ENCODE measurements around the gene PPP2R2B. TPM values are rescaled to one million over a fixed set of nuclear protein-coding genes. Genes with fewer than 3 reads are reported as not detected.

PPP2R2B gene
- total RNA-seq, 1 experiment from 2014 or later = 0.04 TPM

DNA sequence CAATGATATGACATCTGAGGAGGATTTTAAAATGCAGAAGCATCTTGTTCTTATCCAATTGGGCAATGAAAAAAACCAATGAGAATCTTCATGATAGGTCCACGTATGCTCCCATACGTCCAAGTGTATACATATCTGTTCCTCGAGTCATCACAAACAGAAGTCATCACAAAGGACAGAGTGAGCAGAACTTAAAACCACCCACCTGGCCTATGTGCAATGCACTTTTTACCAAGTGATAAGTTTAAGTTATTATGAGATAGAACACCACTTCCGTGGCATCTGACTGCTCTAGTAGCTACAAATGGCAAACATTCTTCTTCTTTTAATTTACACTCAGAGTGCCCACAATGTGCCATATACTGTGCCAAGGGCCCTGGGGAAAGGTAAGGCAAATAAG is 82.4 kb downstream of the PPP2R2B start:
- H3K36me3 ChIP-seq = no peaks in the 10 kb centered on the region
- H3K9me3 ChIP-seq (replicated peaks) = no peaks in the 10 kb centered on the region
- H3K27ac ChIP-seq = no peak overlapping the region
- DNase-seq = no peak
- H3K27me3 ChIP-seq = no peaks in the 10 kb centered on the region; the same call in 1 of the 2 replicates
- H3K4me1 ChIP-seq = no peaks in the 10 kb centered on the region
- H3K4me3 ChIP-seq = no peak overlapping the region

DNA sequence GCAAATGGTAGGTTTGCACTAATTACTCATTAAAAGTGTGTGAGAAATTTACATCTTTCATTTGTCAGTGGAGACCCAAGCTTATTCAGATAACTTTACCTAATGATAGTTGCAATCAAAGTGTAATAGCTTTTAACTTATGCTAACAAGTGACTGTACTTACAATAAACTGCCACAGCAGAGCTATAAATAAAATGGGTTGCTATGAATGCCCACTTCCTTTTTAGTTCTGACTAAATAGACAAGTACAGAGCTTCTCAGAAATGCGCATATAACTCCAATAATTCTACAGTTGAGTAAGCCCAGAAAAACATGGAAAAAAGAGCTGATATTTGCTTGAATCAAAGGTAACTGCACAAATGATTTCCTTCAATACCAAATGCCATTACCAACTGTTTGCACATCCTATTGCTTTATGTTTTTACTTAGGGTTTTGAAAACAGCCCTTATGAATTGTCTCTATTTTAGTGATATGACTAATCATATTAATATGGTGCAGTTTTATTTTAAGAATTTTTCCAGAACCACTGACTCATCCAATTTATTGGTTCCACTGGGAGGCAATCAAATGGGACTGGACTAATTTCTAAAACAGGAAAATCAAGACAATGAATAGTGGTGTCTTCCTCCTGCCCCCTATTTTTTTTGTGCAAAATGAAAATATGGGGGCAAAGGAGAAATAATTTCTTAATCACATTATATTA is 84.1 kb downstream of the PPP2R2B start:
- H3K27me3 ChIP-seq = no peaks in the 10 kb centered on the region
- H3K9me3 ChIP-seq (replicated peaks) = no peaks in the 10 kb centered on the region
- H3K27ac ChIP-seq = no peak overlapping the region
- no peak for DNase-seq
- H3K4me3 ChIP-seq = no peak overlapping the region
- H3K4me1 ChIP-seq = no peaks in the 10 kb centered on the region
- H3K36me3 ChIP-seq = no peaks in the 10 kb centered on the region

DNA sequence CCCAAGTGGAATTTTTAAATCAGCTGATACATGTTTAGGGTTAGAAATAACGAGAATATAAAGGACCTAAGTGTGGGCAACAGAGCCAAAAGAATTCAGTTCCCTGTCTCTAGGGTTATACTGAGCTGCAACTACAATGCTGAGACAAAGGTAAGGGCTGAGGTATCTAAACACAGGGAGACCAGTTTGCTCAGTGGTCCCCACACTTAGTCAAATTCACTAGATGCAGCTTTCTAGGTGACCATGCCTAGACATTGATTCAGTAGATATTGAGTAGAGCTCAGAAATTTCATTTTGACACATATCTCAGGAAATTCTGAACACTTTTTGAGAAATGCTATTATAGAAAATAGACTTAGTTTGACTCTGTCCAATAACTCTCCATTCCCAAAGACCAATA is 84.8 kb downstream of the PPP2R2B start:
- Histone ChIP-seq H3K4me3 (no peak overlapping the region), H3K27me3 (no peaks in the 10 kb centered on the region), H3K36me3 (no peaks in the 10 kb centered on the region), H3K4me1 (no peaks in the 10 kb centered on the region), H3K27ac (no peak overlapping the region), H3K9me3 (replicated peaks) (no peaks in the 10 kb centered on the region)
- no peak for DNase-seq

DNA sequence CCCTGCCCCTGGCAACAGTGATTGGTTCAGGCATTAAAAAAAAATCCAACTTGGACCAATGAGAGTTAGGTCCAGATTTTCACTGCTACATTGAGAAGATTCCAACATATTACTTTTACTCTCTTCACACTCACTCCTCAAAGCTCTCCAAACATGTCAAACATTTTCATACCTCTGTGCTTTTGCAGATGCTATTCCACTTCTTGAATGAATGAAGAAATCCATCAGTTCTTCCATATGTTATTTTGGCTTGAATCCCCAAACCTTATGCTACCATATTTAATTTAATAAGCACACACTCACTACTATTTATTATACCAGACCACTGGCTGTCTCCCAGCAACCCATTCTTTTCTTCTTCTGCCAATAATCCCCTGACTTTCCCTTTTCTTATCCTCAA is 87.1 kb downstream of the PPP2R2B start:
- DNase-seq = no peak
- H3K36me3 ChIP-seq = no peaks in the 10 kb centered on the region
- no peak overlapping the region for H3K4me3 ChIP-seq
- H3K9me3 ChIP-seq (replicated peaks) = no peaks in the 10 kb centered on the region
- H3K4me1 ChIP-seq = no peaks in the 10 kb centered on the region
- H3K27me3 ChIP-seq = no peaks in the 10 kb centered on the region
- H3K27ac ChIP-seq = no peak overlapping the region

DNA sequence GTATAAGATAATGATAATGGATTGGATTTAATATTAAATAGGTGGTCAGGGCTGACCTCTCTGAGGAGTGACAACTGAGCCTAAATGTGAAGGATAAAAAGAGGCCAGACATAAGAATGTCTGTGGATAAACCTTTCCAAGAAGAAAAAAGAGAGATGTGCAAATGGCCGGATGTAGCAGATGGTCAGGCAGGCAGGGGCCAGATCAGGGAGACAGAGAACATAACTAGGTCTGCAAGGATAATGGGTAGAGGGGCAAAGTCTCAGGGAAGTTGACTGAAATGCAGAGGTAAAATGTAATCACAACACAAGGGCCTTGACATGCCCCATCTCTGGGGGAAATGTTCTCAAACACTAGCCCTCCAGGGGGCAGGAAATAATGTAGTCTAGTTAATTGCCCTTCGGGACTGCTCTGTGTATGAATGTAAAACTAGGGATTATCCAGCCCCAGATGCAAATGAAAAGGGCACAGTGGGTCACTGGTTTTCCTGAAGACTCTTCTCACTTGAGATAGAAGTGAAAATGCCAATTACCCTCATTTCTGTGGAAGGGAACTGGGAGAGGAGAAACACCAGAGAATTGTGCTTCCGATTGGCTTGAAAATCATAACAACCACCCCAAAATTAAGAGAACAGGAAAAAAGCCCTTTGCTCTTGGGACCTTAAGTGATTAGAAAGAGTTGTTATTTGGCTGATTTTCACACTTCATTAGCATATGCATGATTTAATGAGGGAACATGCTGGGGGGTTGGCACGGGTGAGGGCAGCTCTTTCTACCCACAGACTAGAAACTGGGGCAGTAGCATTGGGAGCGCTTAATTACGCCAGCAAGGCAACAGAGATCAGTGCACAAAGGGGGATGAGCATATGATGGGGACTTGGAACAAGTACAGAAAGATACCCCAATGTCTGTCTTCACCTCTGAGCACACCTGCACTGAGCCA is 88.6 kb downstream of the PPP2R2B start:
- no peak overlapping the region for H3K27ac ChIP-seq
- H3K4me1 ChIP-seq = no peaks in the 10 kb centered on the region
- no peaks in the 10 kb centered on the region for H3K36me3 ChIP-seq
- no peak for DNase-seq
- H3K4me3 ChIP-seq = no peak overlapping the region
- no peaks in the 10 kb centered on the region for H3K27me3 ChIP-seq
- no peaks in the 10 kb centered on the region for H3K9me3 ChIP-seq (replicated peaks)

DNA sequence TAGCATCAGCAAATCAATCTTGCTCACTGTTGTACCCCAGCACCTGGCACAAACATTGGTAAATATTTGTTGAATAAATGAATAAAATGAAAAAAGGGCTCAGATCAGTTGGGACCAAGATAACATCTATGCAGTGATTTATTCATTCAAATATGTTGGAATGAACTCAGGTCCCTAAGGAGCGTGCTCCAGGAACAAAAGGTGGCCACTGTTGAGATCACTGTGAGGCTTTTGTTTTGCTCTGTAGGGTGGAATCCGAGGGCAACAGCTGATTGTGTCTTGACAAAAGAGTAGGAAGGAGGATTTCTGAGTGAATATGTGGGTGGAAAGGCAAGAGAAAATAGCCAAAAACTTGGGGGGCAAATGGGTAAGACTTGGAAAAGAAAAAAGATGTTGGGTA is 89.7 kb downstream of the PPP2R2B start:
- no peak overlapping the region for H3K4me3 ChIP-seq
- no peaks in the 10 kb centered on the region for H3K36me3 ChIP-seq
- H3K9me3 ChIP-seq (replicated peaks) = no peaks in the 10 kb centered on the region
- H3K27ac ChIP-seq = no peak overlapping the region
- DNase-seq = no peak
- no peaks in the 10 kb centered on the region for H3K4me1 ChIP-seq
- H3K27me3 ChIP-seq = no peaks in the 10 kb centered on the region

DNA sequence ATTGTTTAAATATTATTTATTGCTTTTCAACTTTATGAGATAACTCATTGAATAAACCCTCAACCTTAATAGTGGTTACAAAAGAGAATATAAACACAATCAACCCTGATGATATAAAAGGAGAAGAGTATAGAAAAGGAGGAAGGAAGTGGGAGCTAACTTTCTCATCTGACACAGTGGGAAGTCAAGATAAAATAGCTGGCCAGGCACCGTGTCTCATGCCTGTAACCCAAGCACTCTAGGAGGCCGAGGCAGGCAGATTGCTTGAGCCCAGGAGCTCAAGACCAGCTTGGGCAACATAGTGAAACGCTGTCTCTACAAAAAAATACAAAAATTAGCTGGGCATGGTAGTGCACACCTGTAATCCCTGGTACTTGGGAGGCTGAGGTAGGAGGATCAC is 93.5 kb downstream of the PPP2R2B start:
- Histone ChIP-seq H3K27ac (no peak overlapping the region), H3K4me1 (no peaks in the 10 kb centered on the region), H3K4me3 (no peak overlapping the region), H3K36me3 (no peaks in the 10 kb centered on the region), H3K9me3 (replicated peaks) (no peaks in the 10 kb centered on the region), H3K27me3 (no peaks in the 10 kb centered on the region)
- no peak for DNase-seq

DNA sequence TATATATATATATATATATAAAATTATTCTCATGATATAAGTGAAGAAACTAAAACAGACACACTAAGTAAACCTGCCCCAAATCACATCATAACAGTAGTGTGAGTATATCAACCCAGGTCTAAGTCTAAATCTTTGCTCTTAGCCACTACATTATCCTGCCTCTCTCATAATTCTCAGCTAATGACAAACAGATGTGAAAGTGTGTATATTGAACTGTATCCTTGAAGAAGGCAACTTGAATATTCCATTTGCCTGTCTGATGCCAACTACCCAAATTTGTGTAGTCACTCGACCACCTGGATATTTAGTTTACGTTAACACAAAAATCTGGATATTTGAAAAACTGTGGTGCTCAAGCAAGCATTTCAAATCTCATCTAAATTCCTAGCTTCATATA is 97.4 kb downstream of the PPP2R2B start:
- no peaks in the 10 kb centered on the region for H3K4me1 ChIP-seq
- no peak overlapping the region for H3K4me3 ChIP-seq
- no peaks in the 10 kb centered on the region for H3K9me3 ChIP-seq (replicated peaks)
- H3K27ac ChIP-seq = no peak overlapping the region
- H3K36me3 ChIP-seq = no peaks in the 10 kb centered on the region
- DNase-seq = no peak
- H3K27me3 ChIP-seq = no peaks in the 10 kb centered on the region

DNA sequence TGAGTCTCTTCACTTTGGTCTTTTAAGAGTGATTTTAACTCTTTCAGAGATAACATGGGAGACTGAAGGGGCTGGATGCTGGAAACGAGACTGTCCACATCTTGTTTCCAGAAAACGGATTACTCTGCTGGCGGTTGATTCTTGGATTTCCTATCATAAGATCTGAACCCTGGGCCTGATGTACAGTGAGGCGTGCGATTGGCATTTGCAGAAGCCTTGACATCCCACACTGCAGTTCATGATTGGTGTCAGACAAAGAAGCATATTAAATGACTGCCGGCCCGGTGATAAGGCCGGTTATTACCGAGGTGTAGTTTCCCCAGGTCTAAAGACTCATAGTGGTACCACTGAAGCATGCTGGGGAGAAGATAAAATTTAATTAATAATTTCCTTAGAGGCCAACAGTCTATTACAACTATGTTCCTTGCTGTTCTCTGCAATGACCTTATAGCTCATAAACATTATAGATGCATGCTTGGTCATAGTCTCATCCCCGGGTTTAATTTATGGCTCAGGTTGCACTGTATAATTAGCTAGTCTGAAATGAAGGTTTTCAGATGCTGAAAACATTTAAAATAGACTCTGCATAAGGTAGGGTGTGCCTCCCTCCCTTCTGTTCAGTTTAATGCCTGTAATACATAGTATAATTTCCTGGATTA is 99.2 kb downstream of the PPP2R2B start:
- H3K4me1 ChIP-seq = no peaks in the 10 kb centered on the region

DNA sequence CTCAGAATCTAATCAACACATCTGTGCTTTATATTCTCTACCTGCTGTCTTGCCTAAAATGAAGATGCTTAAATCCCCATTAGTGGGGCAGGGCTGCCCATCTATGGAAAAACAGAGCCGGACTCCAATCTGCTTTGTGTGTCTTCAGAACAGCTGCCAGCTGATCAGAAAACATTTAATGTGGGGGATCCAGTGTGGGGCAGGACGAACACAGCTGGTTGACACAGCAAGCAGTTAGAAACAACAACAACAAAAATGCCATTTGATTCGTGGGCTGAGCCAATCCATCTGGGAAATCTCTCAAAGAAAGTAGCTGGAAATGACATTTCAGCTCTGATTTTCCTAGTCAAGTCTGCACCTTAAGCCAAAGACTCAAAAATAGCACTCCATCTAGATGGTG is 99.8 kb downstream of the PPP2R2B start:
- Histone ChIP-seq H3K27me3 (no peaks in the 10 kb centered on the region), H3K4me3 (no peak overlapping the region), H3K9me3 (replicated peaks) (no peaks in the 10 kb centered on the region), H3K36me3 (no peaks in the 10 kb centered on the region), H3K27ac (no peak overlapping the region), H3K4me1 (no peaks in the 10 kb centered on the region)
- no peak for DNase-seq

More for the DNA sequence above, 99.2 kb downstream of the PPP2R2B start:
- Histone ChIP-seq H3K27ac (no peak overlapping the region), H3K4me3 (no peak overlapping the region), H3K9me3 (replicated peaks) (no peaks in the 10 kb centered on the region), H3K27me3 (no peaks in the 10 kb centered on the region), H3K36me3 (no peaks in the 10 kb centered on the region)
- DNase-seq = no peak

DNA sequence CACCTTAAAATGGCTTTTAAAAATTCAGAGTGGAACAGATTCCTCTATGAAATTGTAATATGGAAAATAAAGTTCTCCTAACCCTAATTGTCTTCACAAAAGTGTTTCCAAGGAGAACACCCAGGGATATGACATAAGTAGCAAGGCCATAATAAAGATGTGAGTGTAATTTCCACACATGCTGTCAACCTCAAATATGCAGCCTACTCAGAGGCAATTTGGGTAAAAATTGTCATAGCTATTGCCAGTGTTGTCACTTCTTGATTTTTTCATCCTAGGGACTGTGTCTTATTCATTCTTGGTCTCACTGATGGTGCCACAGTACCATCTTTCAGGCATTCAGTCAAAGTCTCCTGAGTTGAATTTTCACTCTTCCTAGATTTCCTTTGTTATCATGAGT is 100.3 kb downstream of the PPP2R2B start:
- H3K27me3 ChIP-seq = no peaks in the 10 kb centered on the region
- H3K4me1 ChIP-seq = no peaks in the 10 kb centered on the region
- DNase-seq = no peak
- no peak overlapping the region for H3K4me3 ChIP-seq
- no peak overlapping the region for H3K27ac ChIP-seq
- H3K36me3 ChIP-seq = no peaks in the 10 kb centered on the region
- H3K9me3 ChIP-seq (replicated peaks) = no peaks in the 10 kb centered on the region

DNA sequence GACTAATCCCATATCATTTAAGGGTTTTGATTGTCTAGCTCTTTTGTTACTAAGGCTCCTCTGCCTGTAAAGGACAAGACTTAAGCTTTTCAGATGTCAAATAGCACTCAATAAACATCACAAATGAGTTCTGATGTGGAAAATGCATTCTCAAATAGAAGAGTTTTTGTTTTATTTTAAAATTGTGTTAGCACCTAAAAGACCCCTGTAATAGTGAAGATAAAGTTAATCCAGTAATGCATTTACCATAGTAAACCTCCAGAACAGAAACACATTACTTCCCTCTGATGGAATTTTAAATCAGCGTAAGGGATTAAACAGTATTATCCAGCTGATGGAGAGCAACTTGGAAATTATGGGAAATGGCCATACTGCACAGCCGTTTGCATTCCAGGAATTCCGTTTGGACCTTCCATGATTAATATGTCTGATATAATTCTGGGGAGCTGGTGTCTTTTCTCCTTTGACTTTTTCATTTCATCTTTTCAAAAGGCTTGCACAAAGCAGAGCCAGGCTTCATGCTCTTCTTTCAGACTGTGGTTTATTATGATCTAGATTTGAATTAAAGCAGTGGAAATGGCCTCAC is 105.6 kb downstream of the PPP2R2B start:
- Histone ChIP-seq H3K27ac (no peak overlapping the region), H3K36me3 (no peaks in the 10 kb centered on the region), H3K27me3 (no peaks in the 10 kb centered on the region), H3K4me3 (no peak overlapping the region), H3K4me1 (no peaks in the 10 kb centered on the region), H3K9me3 (replicated peaks) (no peaks in the 10 kb centered on the region)
- DNase-seq = no peak

DNA sequence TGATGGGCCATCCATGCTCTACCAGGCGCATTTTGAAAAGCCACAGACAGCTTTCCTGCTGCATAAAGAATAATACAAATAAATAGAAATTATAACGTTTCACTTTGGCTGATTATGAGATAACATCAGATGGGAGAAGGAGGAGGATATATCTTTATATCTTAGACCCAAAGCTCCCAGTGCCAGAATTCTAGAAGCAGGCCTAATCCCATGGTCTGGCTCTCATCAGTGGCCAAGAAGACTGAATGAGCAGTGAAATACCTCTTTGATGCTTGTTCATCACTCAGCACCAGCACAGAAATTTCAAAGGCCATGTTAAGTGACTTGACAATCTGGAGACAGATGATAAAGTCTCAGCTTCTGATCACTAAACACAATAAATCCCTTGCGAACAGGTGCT is 107.6 kb downstream of the PPP2R2B start:
- Histone ChIP-seq H3K36me3 (no peaks in the 10 kb centered on the region), H3K27me3 (no peaks in the 10 kb centered on the region), H3K27ac (no peak overlapping the region), H3K4me1 (no peaks in the 10 kb centered on the region), H3K4me3 (no peak overlapping the region), H3K9me3 (replicated peaks) (no peaks in the 10 kb centered on the region)
- no peak for DNase-seq

DNA sequence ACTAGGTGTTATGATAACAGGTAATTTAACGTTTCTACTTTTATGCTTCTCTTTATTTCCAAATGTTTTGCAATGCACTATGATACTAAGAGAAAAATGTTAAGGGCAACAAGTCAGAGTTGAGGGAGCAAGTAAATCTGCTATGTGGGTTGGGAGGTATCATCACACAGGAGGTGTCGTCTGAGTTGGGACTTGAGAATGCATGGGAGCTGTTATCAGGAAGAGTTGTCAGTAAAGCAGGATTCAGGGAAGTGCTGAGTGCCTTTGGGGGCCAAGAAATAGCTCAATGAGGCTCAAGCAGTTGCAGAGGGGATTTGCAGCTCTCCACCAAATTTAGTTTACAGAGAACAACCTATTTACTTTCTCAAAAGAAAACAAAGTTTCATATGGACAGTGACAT is 108.0 kb downstream of the PPP2R2B start:
- no peaks in the 10 kb centered on the region for H3K36me3 ChIP-seq
- no peaks in the 10 kb centered on the region for H3K4me1 ChIP-seq
- no peak overlapping the region for H3K27ac ChIP-seq
- no peak for DNase-seq
- no peaks in the 10 kb centered on the region for H3K27me3 ChIP-seq
- no peak overlapping the region for H3K4me3 ChIP-seq
- no peaks in the 10 kb centered on the region for H3K9me3 ChIP-seq (replicated peaks)

DNA sequence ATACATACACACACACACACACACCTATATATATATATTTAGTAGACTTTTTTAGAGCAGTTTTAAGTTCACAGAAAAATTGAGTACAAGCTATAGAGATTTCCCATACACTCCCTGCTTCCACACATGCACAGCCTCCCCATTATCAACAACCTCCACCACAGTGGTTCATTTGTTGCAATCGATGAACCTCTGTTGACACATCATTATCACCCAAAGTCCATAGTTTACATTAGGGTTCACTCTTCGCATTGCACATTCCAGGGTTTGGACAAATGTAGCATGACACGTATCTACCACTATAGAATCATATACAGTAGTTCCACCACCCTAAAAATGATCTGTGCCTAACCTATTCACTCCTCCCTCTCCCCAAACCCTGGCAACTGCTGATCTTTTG is 111.0 kb downstream of the PPP2R2B start:
- DNase-seq = no peak
- Histone ChIP-seq H3K27ac (no peak overlapping the region), H3K4me3 (no peak overlapping the region), H3K36me3 (no peaks in the 10 kb centered on the region), H3K4me1 (no peaks in the 10 kb centered on the region), H3K9me3 (replicated peaks) (no peaks in the 10 kb centered on the region), H3K27me3 (no peaks in the 10 kb centered on the region)
